AG09309 (cell line): Measurements from ENCODE around the gene FCN2.

Source experiments
- DNase-seq: peaks from one replicate; pipeline ENCODE4 v3.0.0-alpha.2; 2010; ENCODE audit warnings: low read depth
- H3K4me3 ChIP-seq: 2 replicates; pipeline ENCODE4 v1.5.1; 2011; ENCODE audit warnings: mild to moderate bottlenecking, low read depth, low read length, moderate library complexity; ENCODE audit not compliant: control insufficient read depth
- TF ChIP-seq, protein P1 (sequence below): IDR thresholded peaks from 2 replicates; pipeline ENCODE4 v1.5.1; 2011; ENCODE audit warnings: mild to moderate bottlenecking, low read depth, low read length, inconsistent platforms; ENCODE audit not compliant: insufficient read depth, control insufficient read depth; ENCODE audit errors: missing control alignments

Gene FCN2

DNA sequence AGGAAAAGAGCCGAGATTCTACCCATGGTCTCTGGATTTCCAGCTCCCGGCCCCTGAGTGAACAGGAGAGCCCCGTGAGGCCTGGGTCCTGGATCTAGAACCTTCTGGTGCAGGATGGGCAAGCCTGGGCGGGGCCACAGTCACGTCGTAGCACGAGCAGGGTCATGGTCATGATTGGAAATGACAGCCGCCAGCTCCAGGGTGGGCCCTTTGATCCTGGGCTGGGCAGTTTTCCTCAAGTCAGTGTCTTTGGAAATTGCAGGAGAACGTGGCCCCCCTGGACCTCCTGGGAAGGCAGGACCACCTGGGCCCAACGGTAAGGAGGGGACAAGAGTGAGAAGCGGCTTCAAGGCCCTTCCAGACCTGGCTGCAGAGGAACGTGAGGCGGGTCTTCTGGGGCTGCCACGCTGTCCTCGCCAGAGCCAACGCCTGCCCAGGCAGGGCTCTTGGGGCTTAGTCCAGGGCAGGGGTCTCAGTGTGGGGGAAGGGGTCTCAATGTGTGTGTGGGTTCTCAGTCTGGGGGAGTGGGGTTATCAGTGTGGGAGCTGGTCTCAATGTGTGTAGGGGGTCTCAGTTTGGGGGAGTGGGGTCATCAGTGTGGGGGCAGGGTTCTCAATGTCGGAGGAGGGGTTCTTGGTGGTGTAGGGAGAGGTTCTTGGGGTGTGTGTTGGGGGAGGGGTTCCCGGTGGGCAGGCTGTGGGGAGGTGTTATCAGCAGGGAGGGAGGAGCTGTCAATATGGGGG, 2.6 kb downstream of the FCN2 start:
- no peak overlapping the region for H3K4me3 ChIP-seq
- TF ChIP-seq, protein P1, sequence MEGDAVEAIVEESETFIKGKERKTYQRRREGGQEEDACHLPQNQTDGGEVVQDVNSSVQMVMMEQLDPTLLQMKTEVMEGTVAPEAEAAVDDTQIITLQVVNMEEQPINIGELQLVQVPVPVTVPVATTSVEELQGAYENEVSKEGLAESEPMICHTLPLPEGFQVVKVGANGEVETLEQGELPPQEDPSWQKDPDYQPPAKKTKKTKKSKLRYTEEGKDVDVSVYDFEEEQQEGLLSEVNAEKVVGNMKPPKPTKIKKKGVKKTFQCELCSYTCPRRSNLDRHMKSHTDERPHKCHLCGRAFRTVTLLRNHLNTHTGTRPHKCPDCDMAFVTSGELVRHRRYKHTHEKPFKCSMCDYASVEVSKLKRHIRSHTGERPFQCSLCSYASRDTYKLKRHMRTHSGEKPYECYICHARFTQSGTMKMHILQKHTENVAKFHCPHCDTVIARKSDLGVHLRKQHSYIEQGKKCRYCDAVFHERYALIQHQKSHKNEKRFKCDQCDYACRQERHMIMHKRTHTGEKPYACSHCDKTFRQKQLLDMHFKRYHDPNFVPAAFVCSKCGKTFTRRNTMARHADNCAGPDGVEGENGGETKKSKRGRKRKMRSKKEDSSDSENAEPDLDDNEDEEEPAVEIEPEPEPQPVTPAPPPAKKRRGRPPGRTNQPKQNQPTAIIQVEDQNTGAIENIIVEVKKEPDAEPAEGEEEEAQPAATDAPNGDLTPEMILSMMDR: no peak
- no peak for DNase-seq

DNA sequence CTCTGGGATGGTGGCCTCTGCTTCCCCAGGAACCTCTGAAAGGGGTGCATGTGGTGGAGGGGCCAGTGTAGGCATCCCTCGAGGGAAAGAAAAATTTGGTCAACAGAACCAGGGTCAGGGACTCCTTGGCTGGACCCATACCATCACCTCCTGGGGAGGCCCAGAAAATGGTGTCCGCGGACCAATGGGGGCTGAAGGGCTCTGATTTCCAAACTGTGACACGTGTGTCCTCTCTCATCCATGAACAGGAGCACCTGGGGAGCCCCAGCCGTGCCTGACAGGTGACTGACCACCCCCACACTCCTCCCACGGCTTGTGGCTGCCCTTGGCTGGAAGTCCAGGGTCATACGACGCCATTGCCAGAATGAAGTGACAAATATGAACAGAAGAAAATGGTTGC, 3.9 kb downstream of the FCN2 start:
- TF ChIP-seq, protein P1: no peak
- DNase-seq: no peak
- H3K4me3 ChIP-seq: no peak overlapping the region

DNA sequence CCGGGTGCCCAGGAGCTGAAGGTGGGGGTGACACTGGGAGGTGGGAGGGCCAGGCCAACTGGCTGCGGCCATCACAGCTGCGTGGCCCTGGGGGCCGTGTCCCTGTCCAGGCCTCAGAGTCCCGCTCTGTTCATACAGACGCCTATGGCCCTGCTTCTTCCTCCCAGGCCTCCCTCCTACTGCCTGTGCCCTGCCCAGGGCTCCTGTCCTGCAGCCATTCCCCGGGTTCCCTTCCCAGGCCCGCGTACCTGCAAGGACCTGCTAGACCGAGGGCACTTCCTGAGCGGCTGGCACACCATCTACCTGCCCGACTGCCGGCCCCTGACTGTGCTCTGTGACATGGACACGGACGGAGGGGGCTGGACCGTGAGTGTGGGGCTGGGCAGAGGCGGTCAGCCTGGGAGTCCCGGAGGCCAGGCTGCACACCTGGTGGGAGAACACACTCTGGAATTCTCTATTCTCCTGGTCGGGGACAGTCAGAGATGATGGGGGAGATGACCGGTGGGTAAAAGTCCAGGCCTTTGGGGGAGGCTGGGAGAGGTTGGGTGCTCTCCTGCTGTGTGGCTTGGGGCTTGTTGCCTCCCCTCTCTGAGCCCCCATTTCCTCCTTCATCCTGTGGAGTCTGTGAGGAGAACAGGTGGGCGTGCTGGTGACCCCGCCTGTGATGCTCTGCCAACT, 4.5 kb downstream of the FCN2 start:
- no peak for DNase-seq
- no peak overlapping the region for H3K4me3 ChIP-seq
- TF ChIP-seq, protein P1: no peak

DNA sequence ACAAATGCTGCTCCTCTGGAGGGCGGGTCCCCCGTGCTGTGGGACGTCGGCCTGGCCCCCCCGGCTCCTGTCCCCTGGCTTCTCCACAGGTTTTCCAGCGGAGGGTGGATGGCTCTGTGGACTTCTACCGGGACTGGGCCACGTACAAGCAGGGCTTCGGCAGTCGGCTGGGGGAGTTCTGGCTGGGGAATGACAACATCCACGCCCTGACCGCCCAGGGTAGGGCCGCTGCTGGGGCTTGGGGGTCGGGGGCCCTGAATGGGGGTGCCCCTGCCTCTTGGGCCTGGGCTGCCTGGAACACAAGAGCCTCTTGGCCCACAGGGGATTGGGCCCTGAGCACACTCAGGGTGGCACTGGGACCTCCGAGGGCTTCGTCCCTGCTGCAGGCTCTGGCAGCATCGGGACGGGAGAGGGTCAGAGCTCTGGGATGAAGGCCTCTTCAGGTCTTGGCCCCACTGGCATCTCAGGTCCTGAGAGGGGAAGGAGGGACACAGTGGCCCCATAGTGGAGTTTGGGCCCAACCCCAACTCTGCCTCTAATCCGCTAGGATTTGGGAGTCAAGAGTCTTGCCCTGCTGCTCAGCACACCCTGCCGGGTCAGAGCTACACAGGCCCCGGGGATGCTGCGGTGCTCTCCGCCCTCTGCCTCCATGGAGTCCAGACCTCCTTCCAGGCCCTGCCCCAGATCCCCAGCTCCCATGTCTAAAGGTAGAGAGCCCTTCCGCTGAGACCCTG, 5.2 kb downstream of the FCN2 start:
- no peak for DNase-seq
- TF ChIP-seq, protein P1: no peak
- no peak overlapping the region for H3K4me3 ChIP-seq

DNA sequence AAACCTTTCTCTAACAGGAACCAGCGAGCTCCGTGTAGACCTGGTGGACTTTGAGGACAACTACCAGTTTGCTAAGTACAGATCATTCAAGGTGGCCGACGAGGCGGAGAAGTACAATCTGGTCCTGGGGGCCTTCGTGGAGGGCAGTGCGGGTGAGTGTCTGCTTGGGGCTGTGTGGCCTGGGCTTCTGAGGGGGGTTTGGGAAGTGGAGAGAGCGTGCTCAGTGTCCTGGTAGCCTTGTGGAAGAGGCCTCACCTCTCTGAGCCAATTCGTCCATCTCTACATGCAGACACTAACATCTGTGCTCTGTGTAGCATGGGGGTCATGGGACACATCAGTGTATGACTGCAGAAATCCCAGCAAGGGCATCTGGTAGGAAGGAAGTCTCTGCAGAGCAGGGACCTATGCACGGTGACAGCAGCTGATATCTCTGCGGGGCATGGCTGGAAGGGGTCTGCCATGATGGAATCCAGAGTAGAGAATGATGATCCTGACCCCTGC, 5.9 kb downstream of the FCN2 start:
- TF ChIP-seq, protein P1: no peak
- no peak for DNase-seq
- no peak overlapping the region for H3K4me3 ChIP-seq

DNA sequence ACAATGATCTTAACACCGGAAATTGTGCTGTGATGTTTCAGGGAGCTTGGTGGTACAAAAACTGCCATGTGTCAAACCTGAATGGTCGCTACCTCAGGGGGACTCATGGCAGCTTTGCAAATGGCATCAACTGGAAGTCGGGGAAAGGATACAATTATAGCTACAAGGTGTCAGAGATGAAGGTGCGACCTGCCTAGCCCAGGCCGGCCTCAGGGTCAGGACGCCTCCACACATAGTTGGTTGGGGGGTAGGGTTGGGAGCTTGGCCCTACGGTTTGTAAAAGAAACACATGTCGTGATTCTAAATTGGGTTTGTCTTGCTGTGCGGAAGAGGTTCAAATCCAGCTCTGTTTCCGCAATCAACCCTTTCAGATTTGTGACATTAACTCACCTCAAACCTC, 6.6 kb downstream of the FCN2 start:
- no peak overlapping the region for H3K4me3 ChIP-seq
- TF ChIP-seq, protein P1: no peak
- DNase-seq: no peak
